K562 (cell line): ENCODE data around the gene CAST. TPM values are rescaled to one million over a fixed set of nuclear protein-coding genes. Genes with fewer than 3 reads are reported as not detected.

Experiments used
- BHLHE40 ChIP-seq: IDR thresholded peaks from 2 replicates; pipeline ENCODE4 v1.6.1; 2011; ENCODE audit warnings: low read length, improper control_type of control experiment
- CCAR2 ChIP-seq: fragments of 200-400 bp; formaldehyde crosslinking; IDR thresholded peaks from 2 replicates; pipeline ENCODE4 v1.6.1; 2017; ENCODE audit warnings: mild to moderate bottlenecking, low read depth, low read length
- DMBX1 ChIP-seq: fragments of 250-450 bp; sonication (Bioruptor Pico); IDR thresholded peaks from 2 replicates; pipeline ENCODE4 v1.8.0; 2022; ENCODE audit warnings: inconsistent platforms, mild to moderate bottlenecking, moderate library complexity, borderline replicate concordance
- ESRRB ChIP-seq: fragments of 250-450 bp; sonication (Bioruptor Pico); IDR thresholded peaks from 2 replicates; pipeline ENCODE4 v1.5.0; 2020; ENCODE audit warnings: mild to moderate bottlenecking, moderate library complexity, borderline replicate concordance
- ETS2 ChIP-seq: IDR thresholded peaks from 2 replicates; pipeline ENCODE4 v1.6.1; 2016; ENCODE audit warnings: borderline replicate concordance, missing genetic modification characterization, mild to moderate bottlenecking, moderate library complexity, missing compliant biosample characterization; ENCODE audit not compliant: poor library complexity, severe bottlenecking
- FOXA3 ChIP-seq, 2 experiments: fragments of 450-650 bp in 1 of 2; sonication (generic) in 1 of 2; formaldehyde crosslinking; IDR thresholded peaks in 1 of 2; conservative IDR thresholded peaks in 1 of 2; 2 replicates each; pipeline versions ENCODE4 v1.4.0 to v1.8.0; 2020 to 2022; ENCODE audit warnings: mild to moderate bottlenecking in 2 of 2, missing genetic modification reagents in 1 of 2
- JUN ChIP-seq, 2 experiments: sonication (generic) in 1 of 2; formaldehyde crosslinking in 1 of 2; IDR thresholded peaks; 2 replicates each; pipeline versions ENCODE4 v1.6.1 to v1.8.0; 2012 to 2022; ENCODE audit warnings: borderline replicate concordance in 2 of 2, mild to moderate bottlenecking in 2 of 2, improper control_type of control experiment in 1 of 2, low read depth in 1 of 2, low read length in 1 of 2, missing genetic modification reagents in 1 of 2
- MTA1 ChIP-seq: fragments of 450-650 bp; IDR thresholded peaks from 2 replicates; pipeline ENCODE4 v1.6.1; 2017; ENCODE audit warnings: borderline replicate concordance
- MTA3 ChIP-seq: fragments of 450-650 bp; formaldehyde crosslinking; IDR thresholded peaks from 2 replicates; pipeline ENCODE4 v1.6.1; 2017; ENCODE audit warnings: mild to moderate bottlenecking, borderline replicate concordance
- PBX2 ChIP-seq, 2 experiments: IDR thresholded peaks in 1 of 2; conservative IDR thresholded peaks in 1 of 2; 2 replicates each; pipeline ENCODE4 v1.6.1; 2016; ENCODE audit warnings: low read depth in 2 of 2, mild to moderate bottlenecking in 1 of 2, missing compliant biosample characterization in 1 of 2, missing genetic modification characterization in 1 of 2, moderate library complexity in 1 of 2
- PCBP1 ChIP-seq: fragments of 200-400 bp; formaldehyde crosslinking; IDR thresholded peaks from 2 replicates; pipeline ENCODE4 v1.6.1; 2018; ENCODE audit warnings: mild to moderate bottlenecking, low read depth, low read length; ENCODE audit not compliant: poor library complexity, severe bottlenecking
- SMAD1 ChIP-seq: fragments of 150-350 bp; IDR thresholded peaks from 2 replicates; pipeline ENCODE4 v1.6.1; 2014; ENCODE audit warnings: low read length, low read depth; ENCODE audit not compliant: partially characterized antibody
- THRAP3 ChIP-seq: fragments of 450-650 bp; IDR thresholded peaks from 2 replicates; pipeline ENCODE4 v1.6.1; 2016; ENCODE audit warnings: mild to moderate bottlenecking, inconsistent platforms, borderline replicate concordance
- U2AF2 ChIP-seq: fragments of 200-400 bp; formaldehyde crosslinking; optimal IDR thresholded peaks from 2 replicates; pipeline ENCODE3; 2017; ENCODE audit warnings: low read depth, mild to moderate bottlenecking, low read length
- ZBTB2 ChIP-seq: fragments of 450-650 bp; IDR thresholded peaks from 2 replicates; pipeline ENCODE4 v1.6.1; 2016; ENCODE audit warnings: antibody characterized with exemption
- ZFP30 ChIP-seq: fragments of 250-450 bp; sonication (Bioruptor Pico); IDR thresholded peaks from 2 replicates; pipeline ENCODE4 v1.8.0; 2022; ENCODE audit warnings: moderate library complexity, mild to moderate bottlenecking, inconsistent platforms, borderline replicate concordance
- ZNF124 ChIP-seq: sonication (generic); formaldehyde crosslinking; IDR thresholded peaks from 2 replicates; pipeline ENCODE4 v1.8.1; 2022; ENCODE audit warnings: missing genetic modification reagents
- ZNF449 ChIP-seq: fragments of 250-450 bp; sonication (Bioruptor Pico); IDR thresholded peaks from 2 replicates; pipeline ENCODE4 v1.8.0; 2022; ENCODE audit warnings: moderate library complexity, mild to moderate bottlenecking, inconsistent platforms
- ZNF785 ChIP-seq: fragments of 250-450 bp; sonication (Bioruptor Pico); IDR thresholded peaks from 2 replicates; pipeline ENCODE4 v1.4.0; 2020; ENCODE audit warnings: mild to moderate bottlenecking
- polyA plus RNA-seq, 8 experiments: library from polyadenylated mRNA; depleted of rRNA in 4 of 8; stranded (reverse) in 5 of 8; unstranded in 3 of 8; fragments of >200 nt; fragmentation: Nextera tagmentation in 2 of 8; fragmentation: Illumina TruSeq in 1 of 8; extraction: Ambion mirVana in 2 of 8; extraction: Trizol in 1 of 8; gene quantifications; 2 replicates each; pipeline versions ENCODE4 v1.2.1 to v1.2.3, GENCODE V29; 2011 to 2014; ENCODE audit warnings: inconsistent platforms in 1 of 8, missing spikeins in 1 of 8
- total RNA-seq, 7 experiments: library from RNA; depleted of rRNA in 6 of 7; stranded (reverse); fragments of >200 nt in 6 of 7; fragmentation: Illumina TruSeq in 2 of 7; extraction: Trizol in 2 of 7; gene quantifications; 2 replicates each; pipeline versions ENCODE4 v1.2.1 to v1.2.3, GENCODE V29; 2011 to 2021; ENCODE audit warnings: low replicate concordance in 1 of 7

The CAST gene
- total and polyA plus RNA-seq, 9 of the 15 experiments (the other 6 are each of a cell fraction or from before 2014, with no cell fraction given): 55.5 to 136 (median 86.1) TPM

- TF ChIP-seq BHLHE40 (0 out of 2 replicates have a peak, but pooled peaks have one; percentile 36), ZNF124 (no peak), ZNF785 (CRISPR knock-in tag) (no peak), CCAR2 (no peak), PCBP1 (no peak), SMAD1 (no peak), FOXA3 (CRISPR knock-in tag; conservative IDR thresholded peaks at IDR 0.05 in 1 of 2, IDR thresholded peaks at IDR 0.05 in 1 of 2) (no peak), ESRRB (CRISPR knock-in tag) (no peak), JUN (IDR thresholded peaks at IDR 0.05; ENCODE audit: borderline replicate concordance, low read depth, low read length) (no peak), JUN (CRISPR knock-in tag; IDR thresholded peaks at IDR 0.05; ENCODE audit: borderline replicate concordance) (no peak), THRAP3 (no peak), PBX2 (CRISPR knock-in tag; IDR thresholded peaks at IDR 0.05; ENCODE audit: low read depth) (no peak), PBX2 (tag; conservative IDR thresholded peaks at IDR 0.05; ENCODE audit: low read depth) (no peak), U2AF2 (no peak), DMBX1 (no peak), MTA3 (peak; percentile 49; the same call in 1 of the 2 replicates), MTA1 (no peak), ZFP30 (no peak), ZBTB2 (no peak; the same call in 1 of the 2 replicates), ETS2 (no peak), ZNF449 (CRISPR knock-in tag) (no peak)
These were observed 79.7 kb downstream of the CAST start (continued) for GRCh38 chr5:96741891-96742309.
